ENCODE data around the gene PTPN22. TPM values are rescaled to one million over a fixed set of nuclear protein-coding genes. Genes with fewer than 3 reads are reported as not detected.
A peak's percentile ranks its signal among the peaks of the same experiment; 100 is the strongest.

Gene PTPN22
- total and polyA plus RNA-seq, 9 of the 15 experiments (the other 6 are each of a cell fraction or from before 2014, with no cell fraction given), result 0.45 to 4.6 (median 1.1) TPM

- TF ChIP-seq ZNF592 (IDR thresholded peaks at IDR 0.05) (peak; percentile 87; the same call in 1 of the 2 replicates), TRIM25 (IDR thresholded peaks at IDR 0.05; ENCODE audit: borderline replicate concordance) (no peak), HBP1 (CRISPR knock-in tag; IDR thresholded peaks at IDR 0.05) (0 out of 2 replicates have a peak, but pooled peaks have one; percentile 12), ESRRA (IDR thresholded peaks at IDR 0.05; ENCODE audit: borderline replicate concordance, low read depth) (no peak), ZNF280A (IDR thresholded peaks at IDR 0.05; ENCODE audit: low read depth, partially characterized antibody) (no peak), KLF1 (tag; IDR thresholded peaks at IDR 0.05) (0 out of 2 replicates have a peak, but pooled peaks have one; percentile 9), ZHX1 (conservative IDR thresholded peaks at IDR 0.05; ENCODE audit: low read length) (peak; percentile 21; the same call in 1 of the 2 replicates), PRMT5 (CRISPR knock-in tag; IDR thresholded peaks at IDR 0.05) (no peak), KLF6 (CRISPR knock-in tag; IDR thresholded peaks at IDR 0.05; ENCODE audit: borderline replicate concordance) (0 out of 2 replicates have a peak, but pooled peaks have one; percentile 4), SMAD3 (CRISPR knock-in tag; conservative IDR thresholded peaks at IDR 0.05) (no peak), ZNF740 (CRISPR knock-in tag; IDR thresholded peaks at IDR 0.05) (no peak), ZNF740 (tag; IDR thresholded peaks at IDR 0.05) (0 out of 4 replicates have a peak, but pooled peaks of 1 of the 2 experiments have one; percentile 74)
Observed at GRCh38 chr1:113812661-113813135, 58.8 kb downstream of the PTPN22 start (continued).

Data from K562 (cell line).